Stimulated activated CD4-positive, alpha-beta T cell treated with anti-CD3 and anti-CD28 coated beads, Interleukin-2, amount 100 ng/mL, for 48 hours (primary cell): ENCODE measurements around the gene MED15.
"Not testable (repeated sequence)": the region's sequence is repeated elsewhere in the genome, so short reads cannot be mapped to it uniquely, and the experiment has no call there.

Experiments used
- DNase-seq, 2 donors: peaks; one replicate each; pipeline ENCODE4 v3.0.0-alpha.2; 2020

The MED15 gene

GRCh38 chr22:20533095-20533878 is 25.9 kb downstream of the MED15 start:
- no peak for DNase-seq

GRCh38 chr22:20533879-20534265 is 26.5 kb downstream of the MED15 start:
- DNase-seq: no peak

GRCh38 chr22:20536590-20537324 is 29.3 kb downstream of the MED15 start:
- DNase-seq: no peak

GRCh38 chr22:20537325-20537756 is 29.9 kb downstream of the MED15 start:
- no peak for DNase-seq

GRCh38 chr22:20537983-20538382 is 30.6 kb downstream of the MED15 start:
- DNase-seq: no peak

DNA sequence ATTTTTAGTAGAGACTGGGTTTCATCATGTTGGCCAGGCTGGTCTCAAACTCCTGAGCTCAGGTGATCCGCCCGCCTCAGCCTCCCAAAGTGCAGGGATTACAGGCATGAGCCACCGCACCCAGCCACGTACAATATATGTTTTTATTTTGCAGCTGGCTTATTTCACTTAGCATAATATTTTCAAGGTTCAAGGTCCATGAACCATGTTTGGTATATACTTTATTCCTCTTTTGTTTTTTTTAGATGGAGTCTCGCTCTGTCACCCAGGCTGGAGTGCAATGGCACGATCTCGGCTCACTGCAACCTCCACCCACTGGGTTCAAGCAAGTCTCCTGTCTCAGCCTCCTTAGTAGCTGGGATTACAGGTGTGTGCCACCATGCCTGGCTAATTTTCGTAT is 31.5 kb downstream of the MED15 start:
- not testable (repeated sequence) for DNase-seq

GRCh38 chr22:20542055-20542454 is 34.6 kb downstream of the MED15 start:
- DNase-seq: no peak

GRCh38 chr22:20542736-20543135 is 35.3 kb downstream of the MED15 start:
- no peak for DNase-seq

DNA sequence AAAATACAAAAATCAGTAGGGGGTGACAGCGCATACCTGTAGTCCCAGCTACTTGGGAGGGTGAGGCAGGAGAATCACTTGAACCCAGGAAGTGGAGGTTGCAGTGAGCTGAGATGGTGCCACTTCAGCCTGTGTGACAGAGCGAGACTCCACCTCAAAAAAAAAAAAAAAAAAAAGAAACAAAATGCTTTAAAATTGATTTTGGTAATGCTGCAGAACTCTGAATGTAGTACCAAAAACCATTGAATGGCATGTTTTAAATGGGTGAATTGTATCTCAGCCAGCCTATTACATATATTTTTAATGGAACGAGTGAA is 37.9 kb downstream of the MED15 start:
- DNase-seq: not testable (repeated sequence)

DNA sequence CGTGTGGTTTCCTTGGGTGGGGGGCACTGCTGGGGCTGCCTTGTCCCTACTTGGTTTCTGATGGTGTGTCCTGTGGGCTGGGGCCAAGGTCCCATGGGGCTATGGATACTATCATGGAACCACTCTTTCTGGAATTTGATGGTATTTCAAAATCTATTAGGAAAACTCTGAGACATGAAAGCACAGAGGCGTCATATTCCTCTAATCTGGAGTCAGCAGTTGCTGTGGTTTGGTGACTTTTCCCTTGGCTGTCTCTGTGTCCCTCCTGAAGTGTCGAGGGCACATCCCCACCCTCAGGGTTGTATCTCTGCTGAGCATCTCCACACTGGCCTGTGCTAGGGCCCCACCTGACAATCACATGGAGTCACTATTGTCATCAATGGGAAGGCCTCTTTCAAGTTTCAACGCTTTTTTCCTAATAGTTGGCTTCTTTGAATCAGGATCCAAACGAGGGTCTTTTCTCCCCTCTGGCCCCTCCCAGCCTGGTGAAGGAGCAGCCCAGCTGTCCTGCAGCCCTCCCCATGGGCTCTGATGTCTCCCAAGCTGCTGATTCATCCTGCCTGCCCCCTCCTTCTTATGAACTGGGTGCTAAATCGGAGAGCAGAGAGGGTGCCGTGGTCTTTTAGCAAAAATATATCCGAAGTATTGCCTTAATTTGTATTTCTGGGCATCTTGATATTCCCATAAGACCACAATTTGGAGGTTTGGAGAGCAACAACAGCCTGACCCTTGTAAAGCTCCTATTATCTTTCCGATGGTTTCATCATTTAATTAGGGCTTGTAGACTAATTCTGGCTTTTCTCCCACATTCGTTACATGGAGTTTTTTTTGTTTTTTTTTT is 38.5 kb downstream of the MED15 start:
- DNase-seq: no peak

GRCh38 chr22:20546541-20546950 is 39.1 kb downstream of the MED15 start:
- no peak for DNase-seq

DNA sequence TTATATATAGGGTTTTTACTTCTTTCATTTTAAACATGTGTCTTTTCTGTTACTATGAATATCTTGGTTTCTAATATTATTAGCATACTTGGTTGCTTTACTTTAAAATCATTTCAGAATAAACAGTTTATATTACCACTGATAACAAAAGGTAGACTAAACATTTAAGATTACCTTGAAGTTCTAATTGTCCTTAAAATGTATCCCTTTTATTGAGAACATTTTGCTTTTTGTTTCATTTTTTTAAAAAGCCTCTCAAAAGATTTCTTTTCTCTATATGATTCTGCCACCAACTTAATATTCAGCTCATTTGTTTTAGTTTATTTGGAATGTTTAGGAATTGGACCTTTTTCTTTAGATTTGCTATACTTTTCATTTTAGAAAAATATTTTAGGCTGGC is 39.6 kb downstream of the MED15 start:
- DNase-seq: no peak

DNA sequence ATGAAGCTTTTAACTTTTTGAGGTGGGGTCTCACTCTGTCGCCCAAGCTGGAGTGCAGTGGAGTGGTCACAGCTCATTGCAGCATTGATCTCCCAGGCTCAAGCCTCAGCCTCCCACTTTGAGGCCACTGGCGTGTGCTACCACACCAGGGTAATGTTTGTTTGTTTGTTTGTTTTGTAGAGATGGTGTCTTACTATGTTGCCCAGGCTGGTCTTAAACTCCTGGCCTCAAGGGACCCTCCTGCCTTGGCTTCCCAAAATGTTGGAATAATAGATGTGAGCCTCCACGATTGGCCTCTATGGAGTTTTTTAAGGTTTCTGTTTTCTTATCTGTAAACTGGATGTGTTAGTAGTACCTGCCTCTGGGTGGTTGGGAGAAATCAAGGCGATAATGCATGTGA is 41.4 kb downstream of the MED15 start:
- DNase-seq: no peak

- DNase-seq: no peak
Observed at GRCh38 chr22:20549232-20549841, 41.9 kb downstream of the MED15 start.

GRCh38 chr22:20550057-20550817 is 42.8 kb downstream of the MED15 start:
- DNase-seq: no peak

- DNase-seq: peak; percentile 55 to 59
Observed at GRCh38 chr22:20550851-20551744, 43.7 kb downstream of the MED15 start.

DNA sequence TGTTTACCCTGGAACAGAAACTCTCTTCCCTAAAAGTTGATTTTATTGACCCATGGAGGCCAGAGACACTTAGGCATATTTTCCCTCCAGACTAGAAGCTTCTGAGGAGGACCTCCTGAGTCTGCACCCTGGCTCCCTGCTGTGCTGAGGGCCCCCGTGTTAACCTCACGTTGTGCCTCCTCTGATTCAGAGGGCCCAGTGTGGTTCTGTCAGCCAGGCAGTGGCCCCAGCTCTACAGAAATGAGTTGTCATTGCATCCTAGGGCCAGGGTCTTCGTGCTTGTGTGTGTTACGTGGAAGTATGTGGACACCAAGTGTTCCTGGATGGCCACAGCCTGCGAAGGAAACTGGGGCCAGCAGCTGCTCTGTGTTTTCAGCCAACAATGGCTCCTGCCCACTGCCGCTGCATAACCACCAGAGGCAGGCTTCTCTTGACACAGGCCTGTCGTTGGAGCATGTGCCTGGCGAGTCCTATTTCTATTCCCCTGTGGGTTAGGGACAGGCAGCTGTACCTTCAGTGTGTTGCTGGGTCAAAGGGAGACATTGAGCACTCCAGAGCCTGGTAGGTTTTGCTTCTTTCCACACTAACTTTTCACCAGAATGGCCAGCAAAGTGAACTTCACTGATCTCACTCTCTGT is 44.5 kb downstream of the MED15 start:
- DNase-seq: peak; percentile 48

GRCh38 chr22:20552443-20553401 is 45.3 kb downstream of the MED15 start:
- no peak for DNase-seq

DNA sequence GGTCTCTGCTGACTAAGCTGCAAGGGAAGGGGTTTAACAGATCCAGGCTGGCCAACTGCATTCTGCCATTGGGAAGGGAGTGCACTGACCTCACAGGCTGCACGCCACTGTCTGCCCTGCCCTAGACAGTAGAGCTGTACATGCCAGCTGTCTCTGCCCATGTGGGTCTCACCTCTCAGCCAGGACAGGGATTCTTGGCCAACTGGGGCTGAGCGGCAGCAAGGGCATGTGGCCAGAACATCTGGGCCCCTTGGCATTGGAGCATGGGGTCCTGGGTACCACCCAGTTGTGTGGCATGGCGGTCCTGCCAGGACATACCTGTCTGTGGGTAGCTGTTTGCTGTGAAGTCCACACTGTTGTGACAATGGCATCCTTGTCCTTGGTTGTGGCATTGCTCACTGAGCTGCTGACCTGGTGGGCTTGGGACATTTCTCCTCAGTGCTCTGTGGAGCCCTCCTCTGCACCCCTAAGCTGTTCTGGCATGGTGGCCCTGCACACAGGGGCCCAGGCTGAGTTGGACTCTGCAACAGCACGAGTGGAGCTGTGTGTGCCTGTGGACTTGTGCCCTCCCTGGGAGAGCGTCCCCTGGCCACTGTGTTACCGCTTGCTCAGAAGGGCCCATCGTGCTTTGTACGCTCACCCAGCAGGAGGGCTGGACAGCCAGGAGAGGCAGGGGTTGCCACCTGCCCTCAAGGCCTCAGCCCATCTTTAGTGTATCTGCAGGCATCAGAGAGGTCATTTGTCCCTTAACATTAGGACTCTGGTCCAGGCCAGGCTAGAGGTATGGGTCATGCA is 46.7 kb downstream of the MED15 start:
- no peak for DNase-seq
